ENCODE measurements around the gene RSKR.

DNA sequence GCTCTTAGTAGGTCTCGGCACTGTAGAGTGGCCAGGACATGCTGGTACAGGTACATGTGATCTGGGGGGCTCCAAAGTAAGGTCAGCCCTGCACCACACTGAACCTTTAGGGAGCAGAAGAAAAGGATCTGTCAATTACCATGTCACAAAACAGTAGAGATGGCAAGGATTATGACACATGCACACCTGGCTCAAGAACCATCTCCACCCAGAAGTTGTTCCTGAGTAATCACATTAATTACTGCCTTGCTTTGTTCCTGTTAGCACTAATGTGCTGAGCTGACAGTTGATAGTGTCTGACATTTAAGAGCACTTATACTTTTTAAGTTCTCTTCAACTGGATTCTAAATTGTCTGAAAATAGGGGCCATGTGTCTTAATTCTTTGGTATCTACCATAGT is 21.5 kb upstream of the RSKR start:
- TF ChIP-seq, protein P1, sequence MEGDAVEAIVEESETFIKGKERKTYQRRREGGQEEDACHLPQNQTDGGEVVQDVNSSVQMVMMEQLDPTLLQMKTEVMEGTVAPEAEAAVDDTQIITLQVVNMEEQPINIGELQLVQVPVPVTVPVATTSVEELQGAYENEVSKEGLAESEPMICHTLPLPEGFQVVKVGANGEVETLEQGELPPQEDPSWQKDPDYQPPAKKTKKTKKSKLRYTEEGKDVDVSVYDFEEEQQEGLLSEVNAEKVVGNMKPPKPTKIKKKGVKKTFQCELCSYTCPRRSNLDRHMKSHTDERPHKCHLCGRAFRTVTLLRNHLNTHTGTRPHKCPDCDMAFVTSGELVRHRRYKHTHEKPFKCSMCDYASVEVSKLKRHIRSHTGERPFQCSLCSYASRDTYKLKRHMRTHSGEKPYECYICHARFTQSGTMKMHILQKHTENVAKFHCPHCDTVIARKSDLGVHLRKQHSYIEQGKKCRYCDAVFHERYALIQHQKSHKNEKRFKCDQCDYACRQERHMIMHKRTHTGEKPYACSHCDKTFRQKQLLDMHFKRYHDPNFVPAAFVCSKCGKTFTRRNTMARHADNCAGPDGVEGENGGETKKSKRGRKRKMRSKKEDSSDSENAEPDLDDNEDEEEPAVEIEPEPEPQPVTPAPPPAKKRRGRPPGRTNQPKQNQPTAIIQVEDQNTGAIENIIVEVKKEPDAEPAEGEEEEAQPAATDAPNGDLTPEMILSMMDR (IDR thresholded peaks at IDR 0.05; ENCODE audit: low read length): no peak
- TF ChIP-seq EZH2 (optimal IDR thresholded peaks at IDR 0.05; ENCODE audit: low read depth, low read length) (no peak), EZH2phosphoT487 (IDR thresholded peaks at IDR 0.05; ENCODE audit: low read length) (no peak)
